Adipose tissue (tissue), 3 donors: ENCODE measurements around the gene ASPHD1. TPM values are rescaled to one million over a fixed set of nuclear protein-coding genes. Genes with fewer than 3 reads are reported as not detected.
"Not testable (repeated sequence)": the region's sequence is repeated elsewhere in the genome, so short reads cannot be mapped to it uniquely, and the experiment has no call there.

Experiments used
- H3K27ac ChIP-seq: one replicate; pipeline ENCODE4 v1.5.1; 2013; ENCODE audit warnings: low read depth, low read length
- WGBS, 3 donors: extraction: QIAGEN DNeasy Blood & Tissue Kit; methylation state at CpG; one replicate each; pipeline ENCODE4 v1.1.7; 2013; 5-methylcytosine and 5-hydroxymethylcytosine counted together
- polyA plus RNA-seq, 3 donors: library from polyadenylated mRNA; stranded (reverse); fragments of 200-250 nt; gene quantifications; one replicate each; pipeline ENCODE4 v1.2.3, GENCODE V29; 2013
- donor health status: healthy with polysubstance abuse.
- donor health status: Bipolar disorder and iron deficiency.
- donor health status: healthy.

Gene ASPHD1
- polyA plus RNA-seq, 3 donors, result 3.0 to 7.0 (median 4.5) TPM

- no peak overlapping the region for H3K27ac ChIP-seq
- 89 to 94% (median 91%) methylated on average over 6 of the region's 6 CpGs for WGBS, 3 donors
Measured at GRCh38 chr16:29875206-29875605, 25.1 kb upstream of the ASPHD1 start.

GRCh38 chr16:29876217-29876593 is 24.1 kb upstream of the ASPHD1 start:
- no peak overlapping the region for H3K27ac ChIP-seq
- 23 to 56% (median 30%) methylated on average over 18 of the region's 18 CpGs for WGBS, 3 donors

- WGBS, 3 donors, result 7 to 34% (median 9%) methylated on average over 30 to 45 of the region's 45 CpGs
- no peak overlapping the region for H3K27ac ChIP-seq
Measured at GRCh38 chr16:29876594-29877249, 23.6 kb upstream of the ASPHD1 start.

GRCh38 chr16:29877266-29877961 is 22.9 kb upstream of the ASPHD1 start:
- WGBS, 3 donors, result 16 to 39% (median 19%) methylated on average over 26 to 28 of the region's 28 CpGs

GRCh38 chr16:29878172-29878571 is 22.1 kb upstream of the ASPHD1 start:
- H3K27ac ChIP-seq, result no peak overlapping the region
- 80 to 97% (median 89%) methylated on average over 14 of the region's 14 CpGs for WGBS, 3 donors

More at GRCh38 chr16:29877266-29877961, 22.9 kb upstream of the ASPHD1 start:
- H3K27ac ChIP-seq, result no peak overlapping the region

- WGBS, 3 donors, result 58 to 90% (median 84%) methylated on average over 3 of the region's 3 CpGs
- no peak overlapping the region for H3K27ac ChIP-seq
Measured at GRCh38 chr16:29881050-29881449, 19.2 kb upstream of the ASPHD1 start.

DNA sequence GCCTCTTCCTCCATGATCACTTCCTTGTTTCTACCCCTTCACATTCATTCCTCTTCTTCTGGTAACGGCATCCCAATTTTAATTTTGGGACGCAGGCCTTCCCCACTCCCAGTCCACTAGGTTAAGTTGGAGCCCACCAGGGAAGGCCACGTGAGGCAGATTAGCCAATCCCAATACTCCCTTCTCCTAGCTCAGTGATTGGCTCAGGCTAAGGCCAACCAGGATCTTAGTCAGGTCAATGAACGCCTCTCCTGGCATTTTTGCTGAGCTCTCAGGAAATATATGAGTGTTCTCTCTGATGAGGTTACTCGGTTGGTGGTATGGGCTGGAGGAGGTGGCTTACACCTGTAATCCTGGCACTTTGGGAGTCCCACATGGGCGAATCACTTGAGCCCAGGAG is 16.3 kb upstream of the ASPHD1 start:
- no peak overlapping the region for H3K27ac ChIP-seq
- WGBS, 3 donors, result 76 to 85% (median 80%) methylated on average over 6 of the region's 6 CpGs

GRCh38 chr16:29889372-29889771 is 10.9 kb upstream of the ASPHD1 start:
- not testable (repeated sequence) for H3K27ac ChIP-seq
- 95 to 100% (median 96%) methylated on average over 3 of the region's 3 CpGs for WGBS, 3 donors

DNA sequence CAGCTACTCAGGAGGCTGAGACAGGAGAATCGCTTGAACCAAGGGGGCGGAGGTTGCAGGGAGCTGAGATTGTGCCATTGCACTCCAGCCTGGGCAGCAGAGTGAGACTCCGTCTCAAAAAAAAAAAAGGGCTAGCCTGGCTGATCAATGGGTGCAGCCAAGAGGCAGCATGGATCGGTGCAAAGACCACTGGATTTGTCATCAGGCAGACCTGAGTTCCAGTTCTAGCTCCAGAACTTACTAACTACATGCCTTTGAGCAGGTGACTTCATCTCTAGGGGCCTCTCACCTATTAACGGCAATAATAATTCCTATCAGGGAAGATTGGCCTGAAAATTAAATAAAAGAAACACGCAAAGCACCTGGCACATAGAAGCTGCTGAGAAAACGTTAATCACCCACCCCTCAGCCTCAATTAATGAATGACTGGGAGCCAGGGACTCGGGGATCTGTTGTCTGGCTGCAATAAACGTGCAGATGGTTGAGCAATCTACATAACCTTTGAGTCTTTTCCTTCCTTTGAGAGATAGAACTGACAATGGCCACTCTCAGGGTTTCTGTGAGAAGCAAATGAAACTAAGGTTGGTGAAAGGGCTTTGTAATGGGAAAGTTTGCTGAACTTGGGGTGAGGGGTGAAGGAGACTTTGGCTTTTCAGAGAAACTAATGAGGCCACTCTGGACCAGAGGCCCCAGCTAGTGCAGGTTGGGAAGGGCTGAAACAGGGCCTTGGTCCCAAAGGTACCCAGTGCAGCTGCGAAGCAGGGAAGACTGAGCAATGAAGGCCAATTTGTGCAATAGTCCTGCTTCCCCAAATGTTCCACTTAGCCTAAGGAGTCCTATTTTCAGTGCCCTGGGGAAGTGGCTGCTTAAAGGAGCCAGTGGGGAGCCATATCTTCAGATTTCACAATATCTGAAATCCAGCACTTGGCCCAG is 8.5 kb upstream of the ASPHD1 start:
- 66 to 76% (median 67%) methylated on average over 10 of the region's 10 CpGs for WGBS, 3 donors
- no peak overlapping the region for H3K27ac ChIP-seq

DNA sequence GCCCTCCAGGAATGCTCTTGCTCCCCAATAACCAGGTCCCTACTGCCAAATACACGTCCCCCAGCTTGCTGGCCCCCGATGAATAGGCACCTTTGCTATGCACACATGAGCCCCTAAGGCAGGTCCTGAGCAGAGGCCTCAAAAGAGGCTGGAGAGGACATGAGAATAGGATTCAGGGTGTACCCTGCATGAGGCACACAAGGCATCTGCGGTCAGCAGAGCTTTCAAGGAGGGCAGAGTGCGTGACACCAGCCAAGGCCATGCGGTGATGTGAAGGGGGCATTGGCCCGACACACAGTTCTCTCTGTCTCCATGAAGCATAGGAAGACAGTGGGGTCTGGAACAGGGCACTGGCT is 7.9 kb upstream of the ASPHD1 start:
- 83 to 89% (median 87%) methylated on average over 6 of the region's 6 CpGs for WGBS, 3 donors
- H3K27ac ChIP-seq, result no peak overlapping the region

- WGBS, 3 donors, result 93 to 96% (median 96%) methylated on average over 3 of the region's 3 CpGs
- H3K27ac ChIP-seq, result no peak overlapping the region
Measured at GRCh38 chr16:29893553-29893952, 6.7 kb upstream of the ASPHD1 start.

DNA sequence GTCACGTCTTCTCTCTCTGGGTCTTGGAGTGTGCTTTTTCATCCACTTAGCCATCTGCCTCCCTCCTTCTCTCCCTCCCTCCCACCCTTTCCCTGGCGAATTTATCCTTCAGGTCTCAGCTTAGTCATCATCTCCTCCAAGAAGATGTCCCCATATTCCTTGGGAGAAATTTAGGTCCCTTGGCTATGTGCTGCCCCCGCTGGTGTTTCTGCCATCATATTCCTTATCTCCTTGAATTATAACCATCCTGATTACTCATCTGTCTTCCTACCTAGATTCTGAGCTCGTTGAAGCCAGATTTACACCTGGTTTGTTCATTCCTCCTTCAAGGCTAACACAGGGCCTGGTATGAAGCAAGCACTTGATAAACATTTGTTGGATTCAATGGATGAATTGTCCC is 5.9 kb upstream of the ASPHD1 start:
- 71 to 72% (median 72%) methylated on average over 4 of the region's 4 CpGs for WGBS, 3 donors
- no peak overlapping the region for H3K27ac ChIP-seq

- 50 to 71% (median 61%) methylated on average over 11 to 15 of the region's 15 CpGs for WGBS, 3 donors
- no peak overlapping the region for H3K27ac ChIP-seq
Measured at GRCh38 chr16:29896841-29897240, 3.4 kb upstream of the ASPHD1 start.

- 50 to 65% (median 63%) methylated on average over 4 of the region's 4 CpGs for WGBS, 3 donors
- no peak overlapping the region for H3K27ac ChIP-seq
Measured at GRCh38 chr16:29897333-29897732, 3.0 kb upstream of the ASPHD1 start.

DNA sequence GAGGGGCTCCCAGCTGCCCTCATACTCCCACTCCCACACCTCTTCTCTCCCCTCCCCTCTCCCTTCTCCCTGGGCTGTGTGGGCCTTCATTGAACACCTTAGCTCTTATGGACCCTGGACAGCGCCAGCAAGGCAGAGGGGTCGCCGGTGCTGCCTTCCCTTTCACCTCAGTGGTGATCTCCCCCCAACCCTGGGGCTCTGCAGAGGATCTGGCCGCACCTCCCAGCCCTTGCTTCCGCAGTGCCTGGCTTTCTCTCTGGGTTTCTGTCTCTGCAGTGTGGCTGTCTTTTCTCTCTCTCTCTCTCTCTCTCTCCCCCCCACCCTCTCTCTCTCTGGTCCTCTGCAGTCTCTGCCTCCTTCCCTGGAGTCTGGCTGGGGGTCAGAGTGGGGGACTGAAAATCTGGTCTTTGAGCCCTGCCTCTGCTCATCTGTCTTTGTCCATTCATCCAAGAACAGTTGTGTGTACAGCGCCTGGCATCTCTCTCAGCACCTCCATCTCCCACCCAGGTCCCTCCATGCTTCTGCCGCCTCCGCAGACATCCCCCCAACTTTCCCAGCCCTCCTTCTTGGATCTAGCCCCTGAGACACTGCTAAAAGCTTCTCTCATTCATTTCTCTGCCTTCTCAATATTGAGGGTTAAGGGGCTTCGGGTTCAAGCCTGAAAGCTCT is 2.0 kb upstream of the ASPHD1 start:
- WGBS, 3 donors, result 14 to 32% (median 17%) methylated on average over 9 of the region's 9 CpGs
- H3K27ac ChIP-seq, result no peak overlapping the region

- H3K27ac ChIP-seq, result no peak overlapping the region
- 1 to 3% (median 2%) methylated on average over 23 to 25 of the region's 25 CpGs for WGBS, 3 donors
Measured at GRCh38 chr16:29898804-29899515, 1.3 kb upstream of the ASPHD1 start.

DNA sequence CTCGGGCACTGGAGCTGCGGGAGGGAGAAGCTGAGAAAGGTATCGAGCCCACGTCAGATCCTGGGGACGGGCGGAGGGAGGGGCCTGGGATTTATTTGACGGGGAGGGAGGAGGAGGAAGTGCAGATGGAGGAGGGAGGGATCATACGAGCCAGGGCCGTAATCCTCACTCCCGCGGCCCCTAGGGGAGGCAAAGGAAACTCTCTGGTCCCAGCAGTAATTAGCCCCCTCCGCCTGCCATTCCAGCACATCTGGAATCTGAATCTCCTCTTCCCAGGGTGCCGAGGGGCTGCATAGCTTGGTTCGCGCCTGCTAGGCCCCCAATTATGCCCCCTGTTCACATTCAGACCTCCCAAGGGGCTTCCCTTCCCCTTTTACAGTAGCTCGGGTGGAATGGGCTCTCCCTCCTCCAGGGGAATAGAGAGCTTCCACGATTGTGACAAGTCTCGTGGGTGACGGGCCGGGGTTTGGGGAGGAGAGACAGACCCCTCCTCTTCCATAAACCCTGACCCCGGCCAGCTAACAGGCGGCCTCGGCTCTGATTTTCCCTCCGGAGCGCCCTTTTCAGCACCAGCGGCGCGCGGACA is 679 bp upstream of the ASPHD1 start, which contains the start of gene SEZ6L2:
SEZ6L2 (minus strand) TSS at position 35 of the 586 bp plus-strand sequence. CDS start 531 bp downstream, outside the sequence.
- no peak within 1 kb of the TSS for H3K27ac ChIP-seq
- 0 to 1% (median 0%) methylated on average over 28 to 29 of the region's 29 CpGs for WGBS, 3 donors
